Measurements from ENCODE around the gene NUP50. TPM values are rescaled to one million over a fixed set of nuclear protein-coding genes. Genes with fewer than 3 reads are reported as not detected.

The NUP50 gene
- total RNA-seq, 4 donors from 2014 or later = 38.9 to 96.9 (median 72.0) TPM

DNA sequence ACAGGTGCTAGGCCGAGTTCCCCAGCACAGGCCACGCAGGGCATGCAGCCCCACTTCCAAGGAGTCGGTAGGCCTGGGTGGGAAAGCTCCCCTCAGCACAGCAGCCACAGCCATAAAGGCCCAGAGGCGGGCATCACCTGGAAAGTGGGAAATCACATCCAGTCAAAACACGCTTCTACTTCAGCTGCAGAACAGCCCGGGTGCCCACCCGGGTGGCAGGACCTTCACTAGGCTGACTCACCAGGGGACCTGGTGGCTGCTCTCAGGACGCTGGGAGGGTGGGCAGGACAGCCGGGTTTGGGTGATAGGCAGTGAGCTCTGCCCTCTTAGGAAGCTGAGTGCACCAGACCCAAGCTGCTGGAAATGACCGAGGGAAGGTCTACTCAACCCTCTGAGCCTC, 69.7 kb downstream of the NUP50 start:
- Histone ChIP-seq H3K27ac (peak overlapping the region in 1 of 4 donors; percentile 25), H3K9me3 (no peaks in the 10 kb centered on the region), H3K4me3 (no peak overlapping the region), H3K36me3 (peaks cover 0 to 27% (median 0%) of the 10 kb centered on the region in 3 donors), H3K4me1 (peaks cover 0 to 63% (median 10%) of the 10 kb centered on the region in 4 donors), H3K27me3 (no peaks in the 10 kb centered on the region)
- no peak for DNase-seq (ENCODE audit: low spot score in 2 of 2)
- 88 to 92% methylated on average over 10 of the region's 10 CpGs for WGBS, 2 donors
- TF ChIP-seq EP300 (IDR thresholded peaks at IDR 0.05) (no peak), CTCF (IDR thresholded peaks at IDR 0.05) (no peak), POLR2A (IDR thresholded peaks at IDR 0.05) (no peak)

DNA sequence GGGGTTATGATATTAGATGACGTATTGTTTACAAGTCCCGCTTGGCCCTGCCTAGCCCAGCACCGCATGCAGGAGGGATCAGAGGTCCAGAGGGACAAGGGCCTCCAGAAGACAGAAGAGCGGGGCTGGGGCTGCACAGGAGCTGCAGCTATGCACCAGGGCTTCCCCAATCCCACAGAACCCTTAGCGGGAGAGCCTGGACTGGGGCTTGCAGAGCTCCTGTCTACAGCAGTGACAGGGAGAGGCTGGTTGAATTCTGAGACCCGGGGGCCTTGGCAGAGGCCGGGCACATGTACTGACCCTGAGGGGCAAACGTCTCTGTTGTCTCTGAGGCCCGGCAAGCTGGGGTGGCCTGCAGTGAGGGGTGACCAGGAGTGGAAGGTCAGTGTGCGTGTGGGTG, 70.1 kb downstream of the NUP50 start:
- Histone ChIP-seq H3K4me3 (no peak overlapping the region), H3K36me3 (peaks cover 0 to 30% (median 0%) of the 10 kb centered on the region in 3 donors), H3K27me3 (no peaks in the 10 kb centered on the region), H3K9me3 (no peaks in the 10 kb centered on the region), H3K27ac (peak overlapping the region in 2 of 4 donors; percentile 25 to 48), H3K4me1 (peaks cover 0 to 66% (median 10%) of the 10 kb centered on the region in 4 donors)
- TF ChIP-seq CTCF (IDR thresholded peaks at IDR 0.05) = no peak
- TF ChIP-seq POLR2A (IDR thresholded peaks at IDR 0.05) = no peak
- no peak for TF ChIP-seq EP300 (IDR thresholded peaks at IDR 0.05)
- no peak for DNase-seq (ENCODE audit: low spot score in 2 of 2)
- 76 to 79% methylated on average over 10 of the region's 10 CpGs for WGBS, 2 donors

GRCh38 chr22:45235101-45235777, 71.5 kb downstream of the NUP50 start:
- 67 to 76% methylated on average over 11 to 23 of the region's 23 CpGs for WGBS, 2 donors
- Histone ChIP-seq H3K9me3 (no peaks in the 10 kb centered on the region), H3K4me1 (peaks cover 0 to 77% (median 21%) of the 10 kb centered on the region in 4 donors)

DNA sequence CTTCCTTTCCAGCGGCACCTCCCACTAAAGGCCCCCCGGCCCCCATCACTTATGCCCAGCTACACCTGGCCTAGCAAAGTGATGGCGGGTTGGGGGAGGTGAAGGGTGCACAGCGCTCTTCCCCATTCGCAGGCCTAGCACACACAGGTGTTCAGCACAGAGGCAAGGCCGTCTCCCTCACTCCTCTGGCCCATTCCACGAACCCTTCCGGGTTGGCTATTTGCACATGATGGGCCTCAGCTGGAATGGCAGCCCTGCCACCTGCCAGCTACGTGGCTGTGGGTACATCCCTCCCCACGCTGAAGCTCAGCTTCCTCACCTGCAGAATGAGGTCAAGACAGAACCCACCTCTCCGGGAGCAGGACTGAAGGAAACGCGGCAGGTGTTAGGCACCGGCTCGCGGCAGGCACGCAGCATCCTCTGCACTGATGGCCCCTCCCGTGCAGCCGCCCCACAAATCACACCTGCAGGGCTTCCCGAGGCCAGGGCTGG, 72.2 kb downstream of the NUP50 start:
- Histone ChIP-seq H3K27me3 (no peaks in the 10 kb centered on the region), H3K27ac (peak overlapping the region in 1 of 4 donors; percentile 43), H3K36me3 (peaks cover 0 to 30% (median 0%) of the 10 kb centered on the region in 3 donors), H3K4me3 (no peak overlapping the region), H3K4me1 (peaks cover 0 to 78% (median 21%) of the 10 kb centered on the region in 4 donors), H3K9me3 (no peaks in the 10 kb centered on the region)
- TF ChIP-seq CTCF (IDR thresholded peaks at IDR 0.05) (no peak), EP300 (IDR thresholded peaks at IDR 0.05) (no peak), POLR2A (IDR thresholded peaks at IDR 0.05) (no peak)
- DNase-seq (ENCODE audit: low spot score in 2 of 2) = no peak
- 88 to 90% methylated on average over 5 to 20 of the region's 20 CpGs for WGBS, 2 donors

More at GRCh38 chr22:45235101-45235777, 71.5 kb downstream of the NUP50 start:
- Histone ChIP-seq H3K27me3 (no peaks in the 10 kb centered on the region), H3K36me3 (peaks cover 0 to 30% (median 0%) of the 10 kb centered on the region in 3 donors), H3K27ac (peak overlapping the region in 3 of 4 donors; percentile 7 to 43 (median 41)), H3K4me3 (no peak overlapping the region)
- DNase-seq (ENCODE audit: low spot score in 2 of 2) = no peak
- TF ChIP-seq EP300 (IDR thresholded peaks at IDR 0.05) = peak in 1 of 2 donors; percentile 9
- TF ChIP-seq POLR2A (IDR thresholded peaks at IDR 0.05) = no peak

- 86 to 88% methylated on average over 13 to 15 of the region's 15 CpGs for WGBS, 2 donors
- no peak overlapping the region for H3K4me3 ChIP-seq
- peaks cover 0 to 29% (median 0%) of the 10 kb centered on the region in 3 donors for H3K36me3 ChIP-seq
- no peak overlapping the region for H3K27ac ChIP-seq
- H3K27me3 ChIP-seq = no peaks in the 10 kb centered on the region
- no peak for TF ChIP-seq CTCF (IDR thresholded peaks at IDR 0.05)
- TF ChIP-seq EP300 (IDR thresholded peaks at IDR 0.05) = no peak
- TF ChIP-seq POLR2A (IDR thresholded peaks at IDR 0.05) = no peak
- no peak for DNase-seq (ENCODE audit: low spot score in 2 of 2)
- peaks cover 0 to 81% (median 26%) of the 10 kb centered on the region in 4 donors for H3K4me1 ChIP-seq
- H3K9me3 ChIP-seq = no peaks in the 10 kb centered on the region
These were observed 73.6 kb downstream of the NUP50 start for GRCh38 chr22:45237065-45237990.
